Retinal pigment epithelial cell (primary cell): ENCODE data around the gene NKX6-2.
"Not testable (repeated sequence)": the region's sequence is repeated elsewhere in the genome, so short reads cannot be mapped to it uniquely, and the experiment has no call there.

Source experiments
- DNase-seq: peaks from one replicate; pipeline ENCODE4 v3.0.0-alpha.2; 2010; ENCODE audit warnings: low read depth
- H3K4me3 ChIP-seq: 2 replicates; pipeline ENCODE4 v1.5.1; 2011; ENCODE audit warnings: mild to moderate bottlenecking, low read length, control low read depth, moderate library complexity
- CTCF ChIP-seq: conservative IDR thresholded peaks from 2 replicates; pipeline ENCODE4 v1.5.1; 2011; ENCODE audit warnings: low read depth, low read length, control low read depth, inconsistent platforms

NKX6-2 gene

DNA sequence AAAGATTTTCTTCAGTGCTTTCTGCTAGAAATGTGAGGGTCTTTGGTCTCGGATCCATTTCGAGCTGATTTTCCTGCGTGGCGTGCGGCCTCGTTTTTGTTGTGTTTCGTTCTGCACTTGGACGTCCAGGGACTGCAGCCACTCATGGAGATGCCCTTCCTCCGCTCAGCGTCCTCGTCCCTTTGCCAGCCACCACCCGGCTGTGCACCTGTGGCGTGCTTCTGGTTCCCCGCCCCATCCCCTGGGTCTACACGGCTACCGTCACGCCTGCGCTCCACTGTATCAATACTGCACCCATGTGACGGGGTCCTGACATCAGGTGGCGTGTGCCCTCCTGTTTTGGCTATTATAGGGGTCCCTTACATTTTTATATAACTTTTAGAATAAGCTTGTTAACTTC is 42.7 kb upstream of the NKX6-2 start:
- H3K4me3 ChIP-seq = no peak overlapping the region
- DNase-seq = no peak
- TF ChIP-seq CTCF = no peak

GRCh38 chr10:132827861-132828539 is 42.1 kb upstream of the NKX6-2 start:
- no peak for TF ChIP-seq CTCF
- no peak overlapping the region for H3K4me3 ChIP-seq
- no peak for DNase-seq

GRCh38 chr10:132827423-132827789 is 41.5 kb upstream of the NKX6-2 start:
- TF ChIP-seq CTCF = no peak
- no peak for DNase-seq
- no peak overlapping the region for H3K4me3 ChIP-seq

GRCh38 chr10:132826524-132827422 is 40.8 kb upstream of the NKX6-2 start:
- H3K4me3 ChIP-seq = no peak overlapping the region
- no peak for TF ChIP-seq CTCF
- no peak for DNase-seq

GRCh38 chr10:132825783-132826523 is 40.0 kb upstream of the NKX6-2 start:
- H3K4me3 ChIP-seq, DNase-seq: not testable (repeated sequence)

GRCh38 chr10:132820056-132820455 is 34.1 kb upstream of the NKX6-2 start:
- TF ChIP-seq CTCF = no peak
- H3K4me3 ChIP-seq = no peak overlapping the region
- DNase-seq = no peak

- TF ChIP-seq CTCF = no peak
Measured at GRCh38 chr10:132817701-132818211, 31.8 kb upstream of the NKX6-2 start.

More at GRCh38 chr10:132817701-132818211, 31.8 kb upstream of the NKX6-2 start:
- no peak for DNase-seq
- no peak overlapping the region for H3K4me3 ChIP-seq
